HG03520 (cell line): ENCODE measurements around the gene SCIMP.
A peak's percentile ranks its signal among the peaks of the same experiment; 100 is the strongest.
"Not testable (repeated sequence)": the region's sequence is repeated elsewhere in the genome, so short reads cannot be mapped to it uniquely, and the experiment has no call there.

Experiments
- ATAC-seq: cut with Tn5 transposase; IDR thresholded peaks from one replicate; pipeline ENCODE4 v1.9.1; 2021; ENCODE audit warnings: mild to moderate bottlenecking, moderate library complexity; ENCODE audit not compliant: unreplicated experiment

The SCIMP gene

GRCh38 chr17:5191541-5192417 is 42.9 kb downstream of the SCIMP start, which contains the start of gene ZNF594:
Gene ZNF594 (minus strand): TSS chr17:5191868. CDS start chr17:5184256, 7,612 bp downstream.
- peak; percentile 93 for ATAC-seq

- no peak for ATAC-seq
These were observed 50.4 kb downstream of the SCIMP start for GRCh38 chr17:5184288-5184687.

DNA sequence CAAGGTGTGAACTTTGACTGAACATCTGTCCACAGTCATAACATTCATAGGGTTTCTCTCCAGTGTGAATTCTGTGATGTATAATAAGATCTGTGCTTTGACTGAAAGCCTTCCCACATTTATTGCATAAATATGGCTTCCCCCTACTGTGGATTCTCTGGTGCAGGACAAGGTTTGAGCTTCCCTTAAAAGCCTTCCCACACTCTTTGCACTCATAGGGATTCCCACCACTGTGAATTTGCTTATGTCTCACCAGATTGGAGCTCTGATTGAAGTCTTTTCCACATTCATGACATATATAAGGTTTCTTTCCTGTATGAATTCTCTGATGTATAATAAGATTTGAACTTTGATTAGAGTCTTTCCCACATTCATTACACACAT is 51.3 kb downstream of the SCIMP start:
- ATAC-seq, result no peak

DNA sequence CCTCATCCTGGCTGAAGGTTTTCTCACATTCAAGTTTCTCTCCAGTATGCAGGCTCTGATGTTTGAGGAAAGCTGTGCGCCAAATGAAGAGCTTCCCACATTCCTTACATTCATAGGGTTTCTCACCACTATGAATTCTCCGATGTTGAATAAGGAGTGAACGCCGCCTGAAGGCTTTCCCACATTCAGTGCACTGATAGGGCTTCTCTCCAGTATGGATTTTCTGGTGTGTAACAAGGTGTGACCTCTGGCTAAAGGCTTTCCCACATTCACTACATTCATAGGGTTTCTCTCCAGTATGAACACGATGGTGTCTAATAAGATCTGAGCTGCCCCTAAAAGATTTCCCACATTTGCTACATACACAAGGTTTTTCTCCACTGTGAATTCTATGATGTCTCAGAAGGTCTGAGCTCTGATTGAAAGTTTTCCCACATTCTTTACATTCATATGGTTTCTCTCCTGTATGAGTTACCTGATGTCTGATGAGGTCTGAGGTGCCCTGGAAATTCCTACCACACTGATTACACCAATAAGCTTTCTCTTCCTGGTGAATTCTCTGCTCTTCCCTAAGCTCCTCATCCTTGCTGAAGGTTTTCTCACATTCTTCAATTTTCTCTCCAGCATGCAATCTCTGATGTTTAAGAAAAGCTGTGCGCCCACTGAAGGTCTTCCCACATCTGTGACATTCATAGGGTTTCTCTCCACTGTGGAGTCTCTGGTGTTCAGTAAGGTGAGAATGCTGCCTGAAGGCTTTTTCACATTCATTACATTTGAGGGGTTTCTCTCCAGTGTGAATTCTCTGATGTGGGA is 51.9 kb downstream of the SCIMP start:
- ATAC-seq, result no peak

DNA sequence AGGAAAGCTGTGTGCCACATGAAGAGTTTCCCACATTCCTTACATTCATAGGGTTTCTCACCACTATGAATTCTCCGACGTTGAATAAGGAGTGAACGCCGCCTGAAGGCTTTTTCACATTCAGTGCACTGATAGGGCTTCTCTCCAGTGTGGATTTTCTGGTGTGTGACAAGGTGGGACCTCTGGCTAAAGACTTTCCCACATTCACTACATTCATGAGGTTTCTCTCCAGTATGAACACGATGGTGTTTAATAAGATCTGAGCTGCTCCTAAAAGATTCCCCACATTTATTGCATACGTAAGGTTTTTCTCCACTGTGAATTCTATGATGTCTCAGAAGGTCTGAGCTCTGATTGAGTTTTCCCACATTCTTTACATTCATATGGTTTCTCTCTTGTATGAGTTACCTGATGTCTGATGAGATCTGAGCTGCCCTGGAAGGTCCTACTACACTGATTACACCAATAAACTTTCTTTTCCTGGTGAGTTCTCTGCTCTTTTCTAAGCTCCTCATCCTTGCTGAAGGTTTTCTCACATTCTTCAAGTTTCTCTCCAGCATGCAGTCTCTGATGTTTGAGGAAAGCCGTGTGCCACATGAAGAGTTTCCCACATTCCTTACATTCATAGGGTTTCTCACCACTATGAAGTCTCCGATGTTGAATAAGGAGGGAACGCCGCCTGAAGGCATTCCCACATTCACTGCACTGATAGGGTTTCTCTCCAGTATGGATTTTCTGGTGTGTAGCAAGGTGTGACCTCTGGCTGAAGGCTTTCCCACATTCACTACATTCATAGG is 53.0 kb downstream of the SCIMP start:
- ATAC-seq, result no peak

DNA sequence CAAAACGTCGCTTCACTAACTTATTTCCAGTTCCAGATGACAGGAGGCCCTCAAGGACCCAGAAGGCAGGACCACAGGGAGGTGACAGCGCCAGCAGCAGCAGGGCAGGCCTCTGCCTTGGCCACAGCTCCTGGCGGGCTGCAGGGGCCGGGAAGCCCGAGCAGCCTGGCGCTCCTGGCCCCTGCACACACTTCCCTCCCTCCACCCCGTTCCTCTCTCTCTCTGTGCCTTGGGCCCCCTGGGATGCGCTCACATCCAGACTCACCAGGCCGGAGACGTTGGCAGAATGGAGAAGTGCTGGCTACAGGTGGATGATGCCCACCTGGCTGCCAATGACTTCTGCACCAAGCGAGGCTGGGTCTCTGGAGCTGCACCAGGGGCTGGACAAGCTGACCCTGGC is 55.7 kb downstream of the SCIMP start:
- no peak for ATAC-seq

- not testable (repeated sequence) for ATAC-seq
These were observed 59.6 kb downstream of the SCIMP start for GRCh38 chr17:5175027-5175426.

DNA sequence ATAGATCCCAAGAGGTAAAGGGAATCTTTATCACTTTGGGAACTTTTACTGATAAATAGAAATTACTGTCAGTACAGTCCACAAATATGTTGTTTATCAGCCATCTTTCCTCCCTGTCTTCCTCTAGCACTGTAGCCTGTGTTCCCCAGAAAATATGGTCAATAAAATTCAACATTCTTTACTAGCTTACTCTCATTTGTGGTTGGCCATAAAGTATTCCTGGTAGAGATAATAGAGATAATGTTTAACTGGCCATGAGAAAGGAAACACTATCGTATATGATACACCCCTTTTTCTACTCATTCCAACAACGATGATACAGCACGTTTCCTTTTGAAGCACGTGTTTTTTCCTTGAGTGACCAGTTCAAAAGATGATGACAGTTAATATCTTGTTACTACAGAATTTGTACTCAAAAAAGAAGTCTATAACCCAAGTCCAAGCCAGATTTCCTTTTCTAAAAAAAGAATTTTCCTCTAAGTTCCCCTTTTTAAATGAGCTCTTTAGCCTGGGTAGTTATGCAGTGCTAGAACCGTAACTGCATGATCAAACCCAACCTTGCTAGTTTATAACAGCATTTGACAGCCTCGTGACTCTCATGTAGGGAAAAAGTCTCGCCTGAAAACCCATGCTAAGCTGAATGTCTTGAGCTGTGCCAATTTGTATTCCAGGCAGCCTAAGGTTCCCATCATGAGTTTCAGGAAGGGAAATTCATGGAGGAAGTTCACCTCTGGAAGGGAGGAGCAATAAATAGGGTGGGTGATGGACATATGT is 68.7 kb downstream of the SCIMP start:
- ATAC-seq, result not testable (repeated sequence)

DNA sequence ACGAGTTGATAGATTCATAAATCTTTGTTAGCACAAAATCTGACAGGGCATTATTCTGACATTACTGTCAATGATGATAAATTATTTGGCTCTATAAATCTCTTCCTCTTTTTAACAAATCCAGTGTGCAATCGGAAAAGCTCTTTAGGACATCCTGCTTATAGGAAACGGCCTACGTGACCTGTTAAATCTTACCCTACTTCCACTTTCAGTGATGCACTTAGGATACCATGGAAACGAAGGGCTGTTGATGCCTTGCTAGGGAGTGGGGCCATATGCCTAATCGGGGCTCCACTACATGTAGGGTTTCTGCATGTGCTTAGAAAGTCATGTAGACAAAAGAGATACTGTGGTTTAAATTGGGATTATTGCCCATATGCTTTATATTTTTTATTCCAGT is 70.2 kb downstream of the SCIMP start:
- ATAC-seq, result no peak

DNA sequence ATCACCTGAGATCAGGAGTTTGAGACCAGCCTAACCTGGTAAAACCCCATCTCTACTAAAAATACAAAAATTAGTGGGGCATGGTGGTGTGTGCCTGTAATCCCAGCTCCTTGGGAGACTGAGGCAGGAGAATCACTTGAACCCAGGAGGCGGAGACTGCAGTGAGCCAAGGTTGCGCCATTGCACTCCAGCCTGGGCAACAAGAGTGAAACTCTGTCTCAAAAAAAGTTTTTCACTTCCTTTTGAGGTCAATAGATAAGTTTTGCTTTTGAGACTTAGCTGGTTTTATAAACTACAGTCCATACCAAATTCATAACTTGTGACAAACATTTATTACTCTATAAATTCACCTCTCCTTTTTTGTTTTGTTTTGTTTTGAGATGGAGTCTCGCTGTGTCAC is 72.9 kb downstream of the SCIMP start:
- ATAC-seq, result not testable (repeated sequence)

DNA sequence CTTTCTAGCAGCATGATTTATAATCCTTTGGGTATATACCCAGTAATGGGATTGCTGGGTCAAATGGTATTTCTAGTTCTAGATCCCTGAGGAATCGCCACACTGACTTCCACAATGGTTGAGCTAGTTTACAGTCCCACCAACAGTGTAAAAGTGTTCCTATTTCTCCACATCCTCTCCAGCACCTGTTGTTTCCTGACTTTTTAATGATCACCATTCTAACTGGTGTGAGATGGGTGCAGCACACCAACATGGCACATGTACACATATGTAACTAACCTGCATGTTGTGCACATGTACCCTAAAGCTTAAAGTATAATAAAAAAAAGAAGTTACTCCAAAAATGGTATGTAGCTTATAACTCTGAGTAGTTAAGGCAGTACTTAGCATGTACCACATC is 74.0 kb downstream of the SCIMP start:
- not testable (repeated sequence) for ATAC-seq
